CD4-positive, alpha-beta T cell treated with Interleukin-10 for 1 hour (primary cell): ENCODE measurements around the gene KRT72.

ENCODE experiments used
- DNase-seq: peaks from one replicate; pipeline ENCODE4 v3.0.0-alpha.2; 2020

The KRT72 gene

GRCh38 chr12:52539083-52539820 is 62.0 kb downstream of the KRT72 start:
- no peak for DNase-seq

- no peak for DNase-seq
Measured at GRCh38 chr12:52537101-52537500, 64.2 kb downstream of the KRT72 start.
